Measurements from ENCODE around the gene ANTKMT.
A peak's percentile ranks its signal among the peaks of the same experiment; 100 is the strongest.

The ANTKMT gene

GRCh38 chr16:727291-727977 is 6.5 kb downstream of the ANTKMT start:
- DNase-seq (ENCODE audit: low read depth in 1 of 2, low spot score in 1 of 2), result no peak

DNA sequence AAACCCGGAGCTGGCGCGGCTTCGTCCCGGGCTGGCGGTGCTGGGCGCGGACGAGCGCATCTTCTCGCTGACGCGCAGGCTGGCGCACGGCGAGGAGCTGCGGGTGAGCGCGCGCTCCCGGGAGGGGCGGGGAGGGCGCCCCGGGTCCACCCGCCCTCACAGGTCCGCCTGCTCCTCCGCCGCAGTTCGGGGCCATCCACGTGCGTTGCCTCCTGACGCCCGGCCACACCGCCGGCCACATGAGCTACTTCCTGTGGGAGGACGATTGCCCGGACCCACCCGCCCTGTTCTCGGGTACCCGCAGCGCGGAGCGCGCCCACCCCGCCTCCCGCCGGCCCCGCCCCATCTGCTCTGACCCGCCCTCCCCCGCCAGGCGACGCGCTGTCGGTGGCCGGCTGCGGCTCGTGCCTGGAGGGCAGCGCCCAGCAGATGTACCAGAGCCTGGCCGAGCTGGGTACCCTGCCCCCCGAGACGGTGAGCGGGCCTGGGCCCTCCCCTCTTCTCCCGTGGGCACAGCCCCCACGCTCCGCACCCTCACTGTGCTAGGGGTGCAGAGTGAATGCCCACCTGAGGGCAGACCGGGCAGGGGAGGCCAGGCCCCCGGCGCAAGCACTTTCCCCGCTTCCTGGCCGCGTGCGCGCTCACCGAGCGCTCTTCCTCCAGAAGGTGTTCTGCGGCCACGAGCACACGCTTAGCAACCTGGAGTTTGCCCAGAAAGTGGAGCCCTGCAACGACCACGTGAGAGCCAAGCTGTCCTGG is 7.4 kb downstream of the ANTKMT start:
- DNase-seq (ENCODE audit: low read depth in 1 of 2, low spot score in 1 of 2), result peak in 1 of 2 donors; percentile 44

DNA sequence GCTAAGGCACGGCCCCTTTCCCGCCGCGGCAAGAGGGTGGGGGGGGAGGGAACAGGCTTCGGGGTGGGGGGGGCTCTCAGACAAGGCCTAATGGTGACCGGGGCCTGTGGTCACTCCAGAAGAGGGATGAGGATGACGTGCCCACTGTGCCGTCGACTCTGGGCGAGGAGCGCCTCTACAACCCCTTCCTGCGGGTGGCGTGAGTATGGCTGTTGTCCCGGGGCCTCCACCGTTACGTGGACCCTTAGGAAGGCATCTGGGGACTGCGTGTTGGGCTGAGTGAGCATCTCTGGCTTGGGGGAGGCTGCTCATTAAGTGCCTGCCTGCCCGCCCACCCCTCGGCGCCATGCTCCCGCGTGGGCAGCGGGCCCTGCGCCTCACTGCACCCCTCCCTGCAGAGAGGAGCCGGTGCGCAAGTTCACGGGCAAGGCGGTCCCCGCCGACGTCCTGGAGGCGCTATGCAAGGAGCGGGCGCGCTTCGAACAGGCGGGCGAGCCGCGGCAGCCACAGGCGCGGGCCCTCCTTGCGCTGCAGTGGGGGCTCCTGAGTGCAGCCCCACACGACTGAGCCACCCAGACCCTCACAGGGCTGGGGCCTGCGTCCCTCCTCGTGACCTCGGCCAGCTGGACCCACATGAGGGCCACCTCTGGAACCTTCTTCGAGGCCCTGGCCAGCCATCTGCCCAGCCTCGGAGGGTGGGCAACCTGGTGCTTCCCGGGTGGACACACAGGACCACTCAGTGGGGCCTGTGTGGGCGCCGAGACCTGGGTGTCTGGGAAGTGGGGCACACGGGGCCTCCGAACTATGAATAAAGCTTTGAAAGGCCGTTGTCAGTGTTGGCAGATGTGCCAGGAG is 8.2 kb downstream of the ANTKMT start:
- DNase-seq (ENCODE audit: low read depth in 1 of 2, low spot score in 1 of 2), result no peak

GRCh38 chr16:729768-730665 is 9.1 kb downstream of the ANTKMT start:
- no peak for DNase-seq (ENCODE audit: low read depth in 1 of 2, low spot score in 1 of 2)

- DNase-seq (ENCODE audit: low read depth in 1 of 2, low spot score in 1 of 2), result no peak
These were observed 9.9 kb downstream of the ANTKMT start for GRCh38 chr16:730666-731509.

DNA sequence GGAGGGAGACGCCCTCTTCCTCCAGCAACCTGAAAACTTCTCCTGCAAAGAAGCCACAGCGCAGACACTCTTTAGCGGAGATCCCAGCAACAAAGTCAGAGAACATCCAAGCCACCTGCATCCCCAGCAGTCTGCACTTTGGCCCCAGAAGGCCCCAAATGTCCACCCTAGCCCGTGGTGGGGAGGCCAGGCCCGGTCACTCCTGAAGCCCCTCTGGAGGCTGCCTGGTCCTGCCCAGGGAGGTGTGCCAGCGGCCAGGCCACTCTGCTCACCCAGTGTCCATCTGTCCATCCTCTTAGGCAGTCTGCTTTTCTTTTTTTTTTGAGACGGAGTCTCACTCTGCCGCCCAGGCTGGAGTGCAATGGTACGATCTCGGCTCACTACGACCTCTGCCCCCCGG is 11.4 kb downstream of the ANTKMT start:
- no peak for DNase-seq (ENCODE audit: low read depth in 1 of 2, low spot score in 1 of 2)

GRCh38 chr16:732936-733335 is 12.0 kb downstream of the ANTKMT start:
- no peak for DNase-seq (ENCODE audit: low read depth in 1 of 2, low spot score in 1 of 2)

DNA sequence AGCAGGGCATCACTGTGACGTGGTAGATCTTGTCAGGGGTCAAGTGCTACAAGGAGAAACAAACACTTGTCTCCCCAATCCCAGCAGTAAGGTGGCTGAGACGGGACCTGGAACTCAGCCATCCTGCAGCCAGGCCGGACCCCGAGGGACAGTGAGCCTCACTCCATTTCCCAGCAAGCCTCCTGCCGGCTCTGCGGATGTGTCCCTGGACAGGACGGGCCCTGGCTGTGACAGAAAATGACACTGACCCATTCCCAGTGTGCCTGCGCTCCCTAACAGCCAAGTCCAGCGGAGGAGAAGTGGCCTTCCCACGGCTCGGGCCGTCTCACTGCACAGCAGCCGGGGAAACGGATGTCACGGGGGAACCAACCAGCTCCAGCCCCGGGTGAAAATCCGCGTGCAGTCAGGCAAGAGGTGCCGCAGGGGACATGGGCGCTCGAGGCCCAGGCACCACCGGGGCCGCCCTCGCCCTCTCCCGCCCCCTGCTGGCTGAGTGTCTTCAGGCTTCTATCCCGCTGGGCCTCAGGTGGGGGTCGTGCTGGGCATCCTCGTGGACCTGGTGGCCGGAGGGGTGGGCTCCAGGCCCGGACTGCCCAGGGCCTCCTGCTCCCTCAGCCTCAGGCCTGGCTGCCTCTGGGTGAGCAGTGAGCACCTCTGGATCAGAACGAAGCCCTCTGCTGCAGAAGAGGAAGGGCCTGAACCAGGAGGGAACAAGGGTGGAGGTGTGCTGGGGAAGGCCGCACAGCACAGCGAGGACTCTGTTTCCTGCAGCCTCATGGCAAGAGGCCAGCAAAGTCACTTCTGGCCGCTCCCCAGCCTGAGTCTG is 12.6 kb downstream of the ANTKMT start:
- DNase-seq (ENCODE audit: low read depth in 1 of 2, low spot score in 1 of 2), result no peak

- no peak for DNase-seq (ENCODE audit: low read depth in 1 of 2, low spot score in 1 of 2)
These were observed 13.4 kb downstream of the ANTKMT start for GRCh38 chr16:734208-734980.

DNA sequence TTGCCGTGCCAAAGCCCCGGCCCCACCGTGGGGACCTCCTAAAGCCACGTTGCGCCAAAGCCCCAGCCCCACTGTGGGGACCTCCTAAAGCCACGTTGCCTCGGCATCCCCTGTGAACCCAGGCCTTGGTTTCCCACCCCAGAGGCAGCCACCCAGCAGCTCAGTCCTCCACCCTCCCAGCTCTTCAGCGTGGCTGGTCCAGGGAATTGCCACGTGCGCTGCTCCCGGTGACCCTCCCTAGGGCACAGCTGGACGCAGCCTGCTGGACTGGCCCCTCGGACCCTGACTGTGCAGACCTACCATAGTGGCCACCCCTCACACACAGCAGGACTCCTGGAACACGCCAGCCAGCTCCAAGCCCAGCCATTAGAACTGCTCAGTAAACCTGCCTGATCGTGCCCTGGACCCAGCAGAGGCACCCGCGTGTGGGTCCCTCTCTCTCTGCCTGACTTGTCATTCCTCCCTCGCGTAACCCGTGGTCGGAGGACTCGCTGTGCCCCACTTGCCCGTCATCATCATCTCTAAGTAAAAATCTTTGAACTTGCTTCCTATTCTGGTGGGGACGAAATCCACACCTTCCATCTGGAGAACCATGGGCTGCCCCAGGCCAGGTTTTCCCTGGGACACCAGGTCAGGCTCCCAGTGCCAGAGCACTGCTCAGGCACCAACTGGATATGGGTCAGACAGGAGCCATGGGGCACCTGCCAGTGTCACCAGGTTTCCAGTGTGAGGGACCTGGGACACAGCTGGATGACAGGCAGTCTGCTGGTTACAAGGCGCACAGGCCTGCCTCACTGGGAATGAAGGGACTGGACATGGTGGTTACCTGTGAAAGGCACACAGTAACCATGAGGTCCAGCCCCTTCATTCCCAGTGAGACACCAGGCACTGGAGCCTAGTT is 14.3 kb downstream of the ANTKMT start:
- no peak for DNase-seq (ENCODE audit: low read depth in 1 of 2, low spot score in 1 of 2)

- DNase-seq (ENCODE audit: low read depth in 1 of 2, low spot score in 1 of 2), result no peak
These were observed 15.1 kb downstream of the ANTKMT start for GRCh38 chr16:735982-736453.

DNA sequence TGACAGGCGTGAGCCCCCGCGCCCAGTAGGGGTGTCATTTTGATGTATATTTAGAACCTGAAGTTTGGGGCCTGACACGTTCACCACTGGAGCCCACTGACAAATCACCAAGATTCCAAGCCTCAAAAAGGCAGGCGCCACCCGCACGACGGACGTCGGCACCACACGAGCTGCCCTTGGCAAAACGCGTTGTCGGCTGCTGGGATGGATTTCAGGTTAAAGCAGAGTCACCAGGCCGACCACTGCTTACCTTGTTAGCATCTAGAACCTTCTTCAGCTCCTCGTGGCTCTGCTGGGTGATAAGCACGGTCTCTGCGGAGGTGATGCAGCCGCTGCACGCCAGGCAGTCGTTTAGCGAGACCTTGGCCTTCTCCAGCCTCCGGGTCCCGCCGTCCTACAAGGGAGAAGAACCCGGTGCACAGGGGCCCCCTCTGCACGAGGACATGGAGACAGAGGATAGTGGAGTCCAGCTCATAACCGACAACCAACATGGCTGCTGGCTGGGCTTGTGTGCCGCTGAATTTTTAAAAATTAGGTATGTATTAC is 16.1 kb downstream of the ANTKMT start:
- DNase-seq (ENCODE audit: low read depth in 1 of 2, low spot score in 1 of 2), result no peak

DNA sequence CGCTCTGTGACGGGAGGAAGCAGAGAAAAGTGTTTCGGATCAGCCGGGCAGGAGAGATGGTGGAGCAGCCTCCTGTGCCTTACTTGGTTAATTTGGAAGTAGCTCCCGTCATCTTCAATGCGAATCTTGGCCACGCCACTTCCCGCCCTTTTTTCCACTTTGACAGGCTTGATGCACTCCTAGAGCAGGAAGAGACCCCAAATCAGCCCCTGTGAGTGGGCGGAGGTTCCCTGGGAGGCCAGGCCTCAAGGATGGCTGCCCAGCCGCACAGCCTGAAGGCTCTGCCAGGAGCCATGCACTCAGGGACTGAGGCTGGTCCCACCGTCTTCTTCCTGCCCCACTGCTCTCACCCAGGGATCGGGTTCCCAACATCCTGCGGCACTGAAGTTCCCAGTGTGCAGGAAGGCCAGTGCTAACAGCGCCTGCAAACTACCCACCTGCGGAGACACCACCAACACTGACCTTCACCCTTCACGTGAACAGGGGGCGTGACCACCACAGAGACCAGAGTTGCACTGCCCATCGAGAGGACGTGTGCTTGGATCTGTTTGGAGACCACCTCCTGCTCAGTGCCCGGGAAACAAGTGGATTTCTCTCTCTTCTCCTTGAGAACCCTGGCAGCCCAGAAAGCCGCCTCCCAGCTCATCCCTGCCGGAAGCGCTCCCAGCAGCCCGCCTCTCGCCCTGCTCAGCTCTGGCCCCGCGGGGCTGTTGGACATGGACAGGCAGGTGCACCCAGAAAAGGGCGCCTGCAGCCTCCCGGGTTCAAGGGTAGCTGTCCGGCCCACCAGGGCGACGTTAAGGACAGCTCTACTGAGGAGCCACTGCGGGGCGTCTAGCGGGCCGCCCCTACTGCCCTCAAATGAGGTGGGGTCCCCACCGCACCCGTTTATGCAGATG is 18.9 kb downstream of the ANTKMT start:
- DNase-seq (ENCODE audit: low read depth in 1 of 2, low spot score in 1 of 2), result no peak

GRCh38 chr16:740459-740763 is 19.5 kb downstream of the ANTKMT start:
- no peak for DNase-seq (ENCODE audit: low read depth in 1 of 2, low spot score in 1 of 2)

- DNase-seq (ENCODE audit: low read depth in 1 of 2, low spot score in 1 of 2), result peak; percentile 89 to 90
These were observed 20.0 kb downstream of the ANTKMT start, which contains the start of gene CIAO3 for GRCh38 chr16:740764-741505. TSS of gene CIAO3 (minus strand) at chr16:740997. CDS start at chr16:740985, 12 bp downstream.
